HEK293T (cell line): Measurements from ENCODE around the gene INKA1.

Experiments used
- ARNT ChIP-seq: fragments of 450-650 bp; IDR thresholded peaks from 2 replicates; pipeline ENCODE4 v1.6.1; 2017; ENCODE audit warnings: mild to moderate bottlenecking
- BHLHE40 ChIP-seq: fragments of 450-650 bp; IDR thresholded peaks from 2 replicates; pipeline ENCODE4 v1.6.1; 2016; ENCODE audit warnings: mild to moderate bottlenecking, moderate library complexity, borderline replicate concordance
- CTBP1 ChIP-seq: fragments of 450-650 bp; IDR thresholded peaks from 2 replicates; pipeline ENCODE4 v1.6.1; 2016; ENCODE audit warnings: borderline replicate concordance
- ELF4 ChIP-seq: fragments of 450-650 bp; IDR thresholded peaks from 2 replicates; pipeline ENCODE4 v1.6.1; 2017; ENCODE audit warnings: antibody characterized with exemption
- FOXA1 ChIP-seq: fragments of 450-650 bp; IDR thresholded peaks from 2 replicates; pipeline ENCODE4 v1.6.1; 2016; ENCODE audit warnings: mild to moderate bottlenecking
- FOXK2 ChIP-seq: fragments of 450-650 bp; IDR thresholded peaks from 2 replicates; pipeline ENCODE4 v1.6.1; 2016; ENCODE audit warnings: mild to moderate bottlenecking
- FOXM1 ChIP-seq: fragments of 450-650 bp; IDR thresholded peaks from 2 replicates; pipeline ENCODE4 v1.6.1; 2017; ENCODE audit warnings: mild to moderate bottlenecking, borderline replicate concordance
- HDGF ChIP-seq: fragments of 450-650 bp; IDR thresholded peaks from 2 replicates; pipeline ENCODE4 v1.6.1; 2017; ENCODE audit warnings: antibody characterized with exemption, borderline replicate concordance
- LEF1 ChIP-seq: fragments of 450-650 bp; IDR thresholded peaks from 2 replicates; pipeline ENCODE4 v1.6.1; 2017; ENCODE audit warnings: mild to moderate bottlenecking, borderline replicate concordance
- NFRKB ChIP-seq: fragments of 450-650 bp; IDR thresholded peaks from 2 replicates; pipeline ENCODE4 v1.6.1; 2016; ENCODE audit warnings: mild to moderate bottlenecking, moderate library complexity
- PKNOX1 ChIP-seq: fragments of 450-650 bp; IDR thresholded peaks from 2 replicates; pipeline ENCODE4 v1.6.1; 2016
- SP1 ChIP-seq: fragments of 450-650 bp; IDR thresholded peaks from 2 replicates; pipeline ENCODE4 v1.6.1; 2017
- SUZ12 ChIP-seq: fragments of 450-650 bp; IDR thresholded peaks from 2 replicates; pipeline ENCODE4 v1.6.1; 2016; ENCODE audit warnings: mild to moderate bottlenecking

DNA sequence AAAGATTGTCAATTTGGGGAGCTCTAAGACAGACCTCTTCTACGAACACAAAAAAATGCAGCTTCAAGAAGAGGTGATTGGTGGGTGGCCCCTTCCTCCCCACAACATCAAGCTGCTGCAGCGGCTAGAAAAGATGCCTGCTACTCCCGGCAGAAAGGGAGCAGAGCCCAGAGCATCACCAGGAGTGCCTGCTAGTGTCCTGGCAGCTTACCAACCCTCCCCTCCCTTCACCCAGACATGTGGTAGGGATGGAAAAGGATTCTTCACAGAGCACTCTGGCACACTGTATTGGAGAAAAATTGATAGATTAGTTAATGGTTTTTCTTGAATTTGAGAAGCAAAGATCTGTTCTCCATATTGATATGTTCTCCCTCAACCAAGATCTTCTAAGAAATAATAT is 27.5 kb upstream of the INKA1 start:
- TF ChIP-seq FOXM1 (no peak), SP1 (no peak), NFRKB (no peak), ARNT (no peak), LEF1 (no peak), ELF4 (no peak), FOXA1 (no peak), BHLHE40 (no peak), SUZ12 (no peak), PKNOX1 (no peak), FOXK2 (no peak), CTBP1 (no peak), HDGF (no peak)
